CD14-positive monocyte (primary cell): ENCODE results near the gene XIST. TPM values are rescaled to one million over a fixed set of nuclear protein-coding genes. Genes with fewer than 3 reads are reported as not detected.

Experiments used
- DNase-seq, 3 donors: peaks; one replicate each; pipeline ENCODE4 v3.0.0-alpha.2; 2011 to 2022
- H2AFZ ChIP-seq: 2 replicates; pipeline ENCODE4 v1.6.0; 2012; ENCODE audit warnings: mild to moderate bottlenecking, low read depth, low read length, inconsistent platforms; ENCODE audit not compliant: insufficient read depth, poor library complexity, severe bottlenecking
- H3K27ac ChIP-seq, 2 donors: 1 replicate in 1 of 2; 2 replicates in 1 of 2; pipeline ENCODE4 v1.5.1; 2012 to 2013; ENCODE audit warnings: low read length in 2 of 2, control low read depth in 1 of 2, inconsistent platforms in 1 of 2, low read depth in 1 of 2, mild to moderate bottlenecking in 1 of 2
- H3K27me3 ChIP-seq, 2 donors: one replicate each; pipeline versions ENCODE4 v1.6.0 to v1.6.1; 2011 to 2013; ENCODE audit warnings: low read length in 2 of 2; ENCODE audit not compliant: control insufficient read depth in 2 of 2, insufficient read depth in 2 of 2
- H3K36me3 ChIP-seq, 2 donors: replicated peaks in 1 of 2; 1 replicate in 1 of 2; 2 replicates in 1 of 2; pipeline versions ENCODE4 v1.5.1 to v1.6.1; 2012 to 2013; ENCODE audit warnings: low read length in 2 of 2, control low read depth in 1 of 2, inconsistent platforms in 1 of 2, mild to moderate bottlenecking in 1 of 2; ENCODE audit not compliant: insufficient read depth in 2 of 2, control insufficient read depth in 1 of 2
- H3K4me1 ChIP-seq, 2 donors: 1 replicate in 1 of 2; 2 replicates in 1 of 2; pipeline versions ENCODE4 v1.5.1 to v1.6.1; 2012 to 2013; ENCODE audit warnings: low read length in 2 of 2, control low read depth in 1 of 2, inconsistent platforms in 1 of 2, mild to moderate bottlenecking in 1 of 2, moderate library complexity in 1 of 2; ENCODE audit not compliant: insufficient read depth in 2 of 2, control insufficient read depth in 1 of 2
- H3K4me2 ChIP-seq: replicated peaks from 2 replicates; pipeline ENCODE3; 2012; ENCODE audit warnings: low read length, moderate library complexity, mild to moderate bottlenecking; ENCODE audit not compliant: poor library complexity, severe bottlenecking; ENCODE audit errors: extremely low read depth
- H3K4me3 ChIP-seq, 3 experiments: fragments of 200-600 bp in 1 of 3; sonication (generic) in 1 of 3; replicated peaks in 1 of 3; 1 replicate in 2 of 3; 2 replicates in 1 of 3; pipeline ENCODE4 v1.5.1; 2011 to 2013; ENCODE audit warnings: low read length in 3 of 3, mild to moderate bottlenecking in 3 of 3, control low read depth in 2 of 3, low read depth in 2 of 3, inconsistent platforms in 1 of 3, moderate library complexity in 1 of 3
- H3K79me2 ChIP-seq: 2 replicates; pipeline ENCODE4 v1.6.0; 2012; ENCODE audit warnings: mild to moderate bottlenecking, control low read depth, inconsistent platforms, low read length, moderate library complexity; ENCODE audit not compliant: insufficient read depth
- H3K9ac ChIP-seq: 2 replicates; pipeline ENCODE4 v1.6.0; 2017; ENCODE audit warnings: low read length, mild to moderate bottlenecking; ENCODE audit not compliant: insufficient read depth, poor library complexity, severe bottlenecking
- H3K9me3 ChIP-seq, 2 donors: replicated peaks in 1 of 2; 1 replicate in 1 of 2; 2 replicates in 1 of 2; pipeline versions ENCODE4 v1.5.1 to v1.6.1; 2012 to 2013; ENCODE audit warnings: low read length in 2 of 2, control low read depth in 1 of 2; ENCODE audit not compliant: control insufficient read depth in 1 of 2, insufficient read depth in 1 of 2
- H4K20me1 ChIP-seq: 2 replicates; pipeline ENCODE4 v1.6.0; 2012; ENCODE audit warnings: mild to moderate bottlenecking, low read length, control low read depth, moderate library complexity; ENCODE audit not compliant: insufficient read depth
- H3K27ac Mint-ChIP-seq, 7 donors: one replicate each; pipeline ENCODE4 v1.8.0; 2020; ENCODE audit warnings: mild to moderate bottlenecking in 7 of 7, mixed read lengths in 7 of 7, moderate library complexity in 6 of 7, inconsistent platforms in 2 of 7
- H3K27me3 Mint-ChIP-seq, 3 donors: one replicate each; pipeline ENCODE4 v1.8.0; 2021 to 2022; ENCODE audit warnings: low read depth in 3 of 3, mild to moderate bottlenecking in 3 of 3, mixed read lengths in 3 of 3, moderate library complexity in 3 of 3, inconsistent platforms in 1 of 3
- H3K36me3 Mint-ChIP-seq, 2 donors: one replicate each; pipeline ENCODE4 v1.8.0; 2020; ENCODE audit warnings: mixed read lengths in 2 of 2, inconsistent platforms in 1 of 2, mild to moderate bottlenecking in 1 of 2
- H3K4me1 Mint-ChIP-seq: one replicate; pipeline ENCODE4 v1.8.0; 2020; ENCODE audit warnings: mild to moderate bottlenecking, mixed read lengths
- H3K4me3 Mint-ChIP-seq, 2 donors: one replicate each; pipeline ENCODE4 v1.8.0; 2020; ENCODE audit warnings: mild to moderate bottlenecking in 2 of 2, mixed read lengths in 2 of 2, moderate library complexity in 1 of 2
- H3K9me3 Mint-ChIP-seq, 7 donors: one replicate each; pipeline ENCODE4 v1.8.0; 2020 to 2022; ENCODE audit warnings: mixed read lengths in 7 of 7, mild to moderate bottlenecking in 6 of 7, moderate library complexity in 6 of 7, inconsistent platforms in 2 of 7
- CTCF ChIP-seq: fragments of 200-600 bp; IDR thresholded peaks from one replicate; pipeline ENCODE4 v1.8.0; 2022; ENCODE audit warnings: antibody characterized with exemption, mild to moderate bottlenecking
- WGBS: methylation state at CpG from one replicate; pipeline ENCODE4 v1.1.5; 2013; ENCODE audit warnings: missing lambda C conversion rate; ENCODE audit not compliant: insufficient coverage; 5-methylcytosine and 5-hydroxymethylcytosine counted together
- intact Hi-C, 2 donors: fragments of 100-400 bp; cut with micrococcal nuclease; formaldehyde crosslinking; loops; one replicate each; pipeline versions ENCODE4 v1.15.0 to v1.15.1; 2023
- polyA plus RNA-seq, 3 donors: library from polyadenylated mRNA; depleted of rRNA in 1 of 3; unstranded in 2 of 3; stranded (reverse) in 1 of 3; fragments of 300-500 nt in 2 of 3; fragments of >200 nt in 1 of 3; fragmentation: Illumina TruSeq in 2 of 3; gene quantifications; 1 replicate in 2 of 3; 2 replicates in 1 of 3; pipeline ENCODE4 v1.2.3, GENCODE V29; 2012 to 2021

Gene XIST
- polyA plus RNA-seq, 3 donors: 2.2 to 192 (median 3.8) TPM

- Mint-ChIP-seq H3K4me3 (no peak overlapping the region), H3K4me1 (no peaks in the 10 kb centered on the region), H3K9me3 (peaks cover 0 to 13% (median 2%) of the 10 kb centered on the region in 7 donors), H3K27ac (no peak overlapping the region), H3K36me3 (no peaks in the 10 kb centered on the region), H3K27me3 (peaks cover 0 to 18% (median 0%) of the 10 kb centered on the region in 3 donors)
- Histone ChIP-seq H3K9ac (no peak overlapping the region), H3K27ac (no peak overlapping the region), H3K4me3 (no peak overlapping the region), H3K9me3 (no peaks in the 10 kb centered on the region), H3K4me1 (no peaks in the 10 kb centered on the region), H3K79me2 (no peaks in the 10 kb centered on the region), H3K4me2 (no peak overlapping the region), H4K20me1 (no peaks in the 10 kb centered on the region), H3K36me3 (no peaks in the 10 kb centered on the region), H3K27me3 (no peaks in the 10 kb centered on the region), H2AFZ (no peak overlapping the region)
- 100% methylated on average over 2 of the region's 3 CpGs for WGBS
- TF ChIP-seq CTCF: no peak
- intact Hi-C loops: no loop called here
- no peak for DNase-seq
These were observed 11.3 kb upstream of the XIST start for GRCh38 chrX:73863852-73864251.

DNA sequence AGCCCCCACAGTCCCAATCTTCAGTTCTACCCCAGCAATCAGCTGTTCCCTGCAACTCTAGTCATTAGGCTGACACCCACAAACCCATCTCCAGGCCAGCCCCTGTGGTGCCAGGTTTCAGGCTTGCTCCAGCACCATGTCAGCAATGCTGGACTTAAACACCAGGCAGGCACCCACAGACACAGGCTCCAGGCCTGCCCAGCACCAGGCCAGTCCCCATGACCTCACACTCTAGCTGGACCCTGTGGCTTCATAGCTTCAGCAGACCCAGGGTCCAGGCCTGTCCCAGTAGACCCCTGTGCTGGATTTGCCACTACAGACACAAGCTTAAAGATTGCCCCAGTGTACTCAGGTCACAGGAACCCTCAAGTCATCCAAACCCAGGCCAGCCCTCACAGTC lies 10.8 kb upstream of the XIST start:
- H4K20me1 ChIP-seq: no peaks in the 10 kb centered on the region
- no peaks in the 10 kb centered on the region for H3K4me1 ChIP-seq
- intact Hi-C loops: no loop called here
- no peak overlapping the region for H3K4me3 ChIP-seq
- no peak for TF ChIP-seq CTCF
- H3K4me1 Mint-ChIP-seq: no peaks in the 10 kb centered on the region
- no peak overlapping the region for H3K27ac Mint-ChIP-seq
- peaks cover 0 to 19% (median 0%) of the 10 kb centered on the region in 3 donors for H3K27me3 Mint-ChIP-seq
- no peak overlapping the region for H3K4me3 Mint-ChIP-seq
- no peak overlapping the region for H3K4me2 ChIP-seq
- no peaks in the 10 kb centered on the region for H3K36me3 Mint-ChIP-seq
- H3K9me3 ChIP-seq: no peaks in the 10 kb centered on the region
- no peak overlapping the region for H3K27ac ChIP-seq
- peaks cover 0 to 13% (median 2%) of the 10 kb centered on the region in 7 donors for H3K9me3 Mint-ChIP-seq
- no peaks in the 10 kb centered on the region for H3K27me3 ChIP-seq
- H2AFZ ChIP-seq: no peak overlapping the region
- H3K9ac ChIP-seq: no peak overlapping the region
- no peak for DNase-seq
- no peaks in the 10 kb centered on the region for H3K36me3 ChIP-seq
- H3K79me2 ChIP-seq: no peaks in the 10 kb centered on the region
